IPS-18c (cell line): Measurements from ENCODE around the gene DNAH3.

Experiments used
- H3K4me3 ChIP-seq: 2 replicates; pipeline ENCODE4 v1.7.0; 2013; ENCODE audit warnings: low read depth, mild to moderate bottlenecking, low read length, moderate library complexity; ENCODE audit not compliant: insufficient read depth
- H3K9me3 ChIP-seq: one replicate; pipeline ENCODE4 v1.6.1; 2013; ENCODE audit warnings: mild to moderate bottlenecking, low read length, moderate library complexity; ENCODE audit not compliant: control insufficient read depth, insufficient read depth

The DNAH3 gene

GRCh38 chr16:20899477-20900298 is 251.0 kb downstream of the DNAH3 start:
- H3K9me3 ChIP-seq: no peaks in the 10 kb centered on the region
- H3K4me3 ChIP-seq: peak overlapping the region; percentile 89

- Histone ChIP-seq H3K9me3 (no peaks in the 10 kb centered on the region), H3K4me3 (peak overlapping the region; percentile 89)
Measured at GRCh38 chr16:20899071-20899470, 251.6 kb downstream of the DNAH3 start.

GRCh38 chr16:20897922-20898321 is 252.7 kb downstream of the DNAH3 start:
- H3K4me3 ChIP-seq: no peak overlapping the region
- no peaks in the 10 kb centered on the region for H3K9me3 ChIP-seq

- Histone ChIP-seq H3K4me3 (no peak overlapping the region), H3K9me3 (no peaks in the 10 kb centered on the region)
Measured at GRCh38 chr16:20897253-20897897, 253.3 kb downstream of the DNAH3 start.

- Histone ChIP-seq H3K9me3 (no peaks in the 10 kb centered on the region), H3K4me3 (no peak overlapping the region)
Measured at GRCh38 chr16:20894388-20894787, 256.3 kb downstream of the DNAH3 start.

- no peaks in the 10 kb centered on the region for H3K9me3 ChIP-seq
- no peak overlapping the region for H3K4me3 ChIP-seq
Measured at GRCh38 chr16:20889625-20890275, 260.9 kb downstream of the DNAH3 start.

- Histone ChIP-seq H3K4me3 (no peak overlapping the region), H3K9me3 (no peaks in the 10 kb centered on the region)
Measured at GRCh38 chr16:20887207-20887606, 263.4 kb downstream of the DNAH3 start.

- H3K9me3 ChIP-seq: no peaks in the 10 kb centered on the region
- H3K4me3 ChIP-seq: no peak overlapping the region
Measured at GRCh38 chr16:20886320-20886719, 264.3 kb downstream of the DNAH3 start.

- H3K9me3 ChIP-seq: no peaks in the 10 kb centered on the region
- no peak overlapping the region for H3K4me3 ChIP-seq
Measured at GRCh38 chr16:20884240-20884556, 266.4 kb downstream of the DNAH3 start.

GRCh38 chr16:20883554-20884239 is 266.9 kb downstream of the DNAH3 start:
- Histone ChIP-seq H3K4me3 (no peak overlapping the region), H3K9me3 (no peaks in the 10 kb centered on the region)
